Measurements from ENCODE around the gene CDPF1. TPM values are rescaled to one million over a fixed set of nuclear protein-coding genes. Genes with fewer than 3 reads are reported as not detected.
"Not testable (repeated sequence)": the region's sequence is repeated elsewhere in the genome, so short reads cannot be mapped to it uniquely, and the experiment has no call there.

CDPF1 gene
- total RNA-seq, 1 donor from 2014 or later = 14.3 TPM

GRCh38 chr22:46269564-46269963 lies 19.5 kb upstream of the CDPF1 start:
- Mint-ChIP-seq H3K4me1 (peaks cover 9% of the 10 kb centered on the region), H3K27ac (no peak overlapping the region), H3K27me3 (peaks cover 5% of the 10 kb centered on the region), H3K9me3 (no peaks in the 10 kb centered on the region), H3K4me3 (peak overlapping the region; percentile 64), H3K36me3 (ENCODE audit: low read depth) (peaks cover 1% of the 10 kb centered on the region)
- no peak for ATAC-seq (ENCODE audit: low read depth)
- CTCF ChIA-PET = no interaction called here
- POLR2A ChIA-PET = interaction anchor here (0.9 kb wide), 1 partner anchor 27 kb away, joined by 3 read pairs; the partner anchor contains the start of gene GTSE1
- no peak for DNase-seq
- TF ChIP-seq CTCF (IDR thresholded peaks at IDR 0.05) = no peak
- intact Hi-C loops (cut with micrococcal nuclease) = no loop called here

- Mint-ChIP-seq H3K4me3 (peak within 1 kb of the TSS; percentile 91), H3K27me3 (peaks cover 19% of the 10 kb centered on the region), H3K36me3 (ENCODE audit: low read depth) (no peaks in the 10 kb centered on the region), H3K4me1 (peaks cover 15% of the 10 kb centered on the region), H3K27ac (peak within 1 kb of the TSS; percentile 66), H3K9me3 (no peaks in the 10 kb centered on the region)
- ChIA-PET CTCF (interaction anchor here (0.9 to 2.2 kb wide), 3 partner anchors 18 to 261 kb away, joined by 3 to 5 read pairs (median 4); partner anchors contain the start of genes CDPF1 and GTSE1), POLR2A (interaction anchor here (0.6 to 2.0 kb wide), 6 partner anchors 14 to 506 kb away, joined by 3 to 12 read pairs (median 4); partner anchors contain the start of genes CDPF1 and GTSE1)
- DNase-seq = peak; percentile 57
- TF ChIP-seq CTCF (IDR thresholded peaks at IDR 0.05) = no peak
- ATAC-seq (ENCODE audit: low read depth) = peak; percentile 91
- intact Hi-C loops (cut with micrococcal nuclease) = loop anchor here (1.0 kb wide), 2 partner anchors 14 to 17 kb away; partner anchors contain the start of gene CDPF1
Measured at GRCh38 chr22:46267431-46268279, 17.6 kb upstream of the CDPF1 start, which contains the start of gene TTC38. TSS of gene TTC38 (plus strand) at chr22:46268008. CDS start at chr22:46268040, 32 bp downstream.

- CTCF ChIA-PET; H3K27ac Mint-ChIP-seq; POLR2A ChIA-PET; H3K4me3 Mint-ChIP-seq; H3K36me3 Mint-ChIP-seq (ENCODE audit: low read depth); DNase-seq; ATAC-seq (ENCODE audit: low read depth); intact Hi-C loops (cut with micrococcal nuclease); H3K9me3 Mint-ChIP-seq: not testable (repeated sequence)
- H3K27me3 Mint-ChIP-seq = peaks cover 37% of the 10 kb centered on the region
- peaks cover 16% of the 10 kb centered on the region for H3K4me1 Mint-ChIP-seq
Measured at GRCh38 chr22:46265627-46266026, 15.5 kb upstream of the CDPF1 start.

GRCh38 chr22:46264520-46264919 lies 14.4 kb upstream of the CDPF1 start:
- CTCF ChIA-PET; H3K27ac Mint-ChIP-seq; DNase-seq; ATAC-seq (ENCODE audit: low read depth); H3K9me3 Mint-ChIP-seq; H3K4me3 Mint-ChIP-seq; intact Hi-C loops (cut with micrococcal nuclease); POLR2A ChIA-PET; H3K36me3 Mint-ChIP-seq (ENCODE audit: low read depth): not testable (repeated sequence)
- Mint-ChIP-seq H3K27me3 (peaks cover 47% of the 10 kb centered on the region), H3K4me1 (peaks cover 16% of the 10 kb centered on the region)

- H3K27ac Mint-ChIP-seq = no peak within 1 kb of the TSS
- POLR2A ChIA-PET = no interaction called here
- peak within 1 kb of the TSS; percentile 41 for H3K4me3 Mint-ChIP-seq
- ATAC-seq (ENCODE audit: low read depth) (no peak), DNase-seq (no peak)
- H3K4me1 Mint-ChIP-seq = peaks cover 14% of the 10 kb centered on the region
- CTCF ChIA-PET = no interaction called here
- intact Hi-C loops (cut with micrococcal nuclease) = no loop called here
- peaks cover 55% of the 10 kb centered on the region for H3K27me3 Mint-ChIP-seq
- H3K9me3 Mint-ChIP-seq = no peaks in the 10 kb centered on the region
- TF ChIP-seq CTCF (IDR thresholded peaks at IDR 0.05) = no peak
- no peaks in the 10 kb centered on the region for H3K36me3 Mint-ChIP-seq (ENCODE audit: low read depth)
Measured at GRCh38 chr22:46263216-46263590, 13.1 kb upstream of the CDPF1 start, which contains the start of gene PKDREJ. TSS of gene PKDREJ (minus strand) at chr22:46263343. CDS start at chr22:46263322, 21 bp downstream.
